Amniotic stem cell (primary cell): ENCODE data around the gene GSTA1.
"Not testable (repeated sequence)": the region's sequence is repeated elsewhere in the genome, so short reads cannot be mapped to it uniquely, and the experiment has no call there.

Experiments used
- DNase-seq: peaks from one replicate; lab custom pipeline; 2025; lab: John Stamatoyannopoulos, UW

Gene GSTA1

DNA sequence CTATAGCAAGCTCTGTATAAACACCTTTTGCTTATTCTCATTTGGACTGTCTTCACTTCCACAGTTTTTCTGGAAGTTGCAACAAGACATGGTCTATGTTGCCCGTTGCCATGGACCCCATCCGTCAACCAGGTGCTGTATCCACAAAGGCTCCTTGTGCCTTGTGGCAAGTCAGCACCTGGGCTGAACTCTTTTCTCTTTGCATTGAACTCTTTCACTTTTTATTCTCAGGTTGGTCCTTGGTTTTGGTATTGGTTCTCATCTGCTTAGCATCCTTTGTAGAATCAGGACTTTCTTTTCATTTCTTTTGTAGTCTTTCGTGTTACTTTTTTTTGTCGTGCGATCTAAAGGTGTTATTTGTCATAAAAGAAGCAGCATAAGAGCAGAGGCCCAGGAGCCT, 5.0 kb upstream of the GSTA1 start:
- no peak for DNase-seq

DNA sequence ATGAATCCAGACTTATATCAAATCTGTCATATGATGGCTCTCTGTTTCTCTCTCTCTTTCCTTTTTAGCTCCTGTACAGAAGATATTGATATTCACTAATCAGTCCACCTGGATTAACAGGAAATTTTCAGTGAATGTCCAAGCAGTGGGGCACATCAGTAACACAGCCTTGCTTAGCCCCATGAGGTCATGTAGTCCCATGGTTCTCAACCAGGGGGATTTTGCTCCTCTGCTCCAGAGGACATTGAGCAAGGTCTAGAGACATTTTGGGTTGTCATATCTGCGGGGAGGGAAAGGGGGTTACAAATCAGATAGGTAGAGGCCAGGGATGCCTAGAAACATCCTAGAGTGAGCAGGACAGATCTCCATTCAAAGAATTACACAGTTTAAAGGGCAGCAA, 810 bp downstream of the GSTA1 start:
- no peak for DNase-seq

DNA sequence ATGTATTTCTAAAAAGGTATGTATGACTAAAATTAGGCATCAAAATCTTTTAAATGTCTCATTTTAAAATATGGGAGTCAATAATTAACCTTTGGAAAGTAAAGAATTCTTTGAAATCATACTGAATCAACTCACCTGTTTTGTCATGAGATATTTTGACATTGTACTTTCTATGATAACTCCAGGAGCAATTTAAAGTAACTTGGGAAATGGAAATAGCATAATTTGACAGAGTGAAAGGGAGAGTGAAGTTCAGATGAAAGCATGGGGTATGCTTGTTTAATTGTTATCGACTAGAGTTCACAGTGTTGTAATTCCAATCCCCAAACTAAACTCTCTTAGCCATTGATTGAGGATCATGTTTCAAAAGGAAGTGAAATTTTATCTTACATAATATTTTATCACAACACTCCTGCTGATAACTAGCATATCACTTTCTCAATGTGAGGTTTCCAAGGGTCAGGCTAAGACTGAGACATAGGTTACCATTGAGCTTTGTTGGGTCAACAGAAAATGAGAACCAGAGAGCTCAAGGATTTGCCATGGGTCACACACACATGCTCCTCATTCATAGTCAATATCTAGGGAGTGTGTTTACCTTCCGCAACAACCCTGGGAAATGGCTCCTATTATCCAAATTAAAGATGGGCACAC, 2.3 kb downstream of the GSTA1 start:
- DNase-seq: no peak

DNA sequence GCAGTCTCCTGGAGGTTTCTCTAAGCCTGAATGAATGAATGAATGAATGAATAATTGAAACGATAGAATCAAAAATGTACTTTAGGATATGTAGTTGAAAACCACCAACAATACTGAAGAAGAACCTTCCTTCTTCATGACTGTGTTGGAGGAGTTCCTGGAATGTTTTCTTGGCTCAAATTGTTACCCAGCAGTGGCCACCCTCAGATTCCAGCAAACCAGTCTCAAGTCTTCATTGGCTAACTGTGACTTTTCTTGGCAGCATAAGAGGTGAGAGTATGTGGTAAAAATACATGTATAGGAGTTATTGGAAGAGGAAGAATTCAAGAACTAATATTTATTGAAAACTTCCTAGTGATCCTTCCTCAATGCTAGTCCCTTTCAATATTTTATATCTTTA, 4.3 kb downstream of the GSTA1 start:
- not testable (repeated sequence) for DNase-seq

DNA sequence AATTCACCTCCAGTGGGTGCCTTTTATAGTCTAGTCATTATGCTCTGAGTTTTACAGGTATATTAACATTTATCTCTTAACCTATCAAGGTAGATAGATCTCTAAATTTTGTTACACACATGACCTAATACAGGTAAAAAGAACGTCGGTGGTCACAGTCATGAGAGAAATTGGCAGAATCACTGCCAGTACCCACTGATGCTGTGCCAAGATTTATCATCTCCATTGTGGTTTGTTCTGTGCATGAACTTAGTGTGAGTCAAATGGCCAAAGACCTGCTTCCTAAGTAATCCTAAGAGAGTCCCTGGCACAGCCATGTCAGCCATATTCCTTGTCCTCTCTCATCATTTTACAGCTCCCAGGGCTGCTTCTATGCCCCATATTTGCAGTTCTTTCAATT, 9.2 kb downstream of the GSTA1 start:
- not testable (repeated sequence) for DNase-seq

DNA sequence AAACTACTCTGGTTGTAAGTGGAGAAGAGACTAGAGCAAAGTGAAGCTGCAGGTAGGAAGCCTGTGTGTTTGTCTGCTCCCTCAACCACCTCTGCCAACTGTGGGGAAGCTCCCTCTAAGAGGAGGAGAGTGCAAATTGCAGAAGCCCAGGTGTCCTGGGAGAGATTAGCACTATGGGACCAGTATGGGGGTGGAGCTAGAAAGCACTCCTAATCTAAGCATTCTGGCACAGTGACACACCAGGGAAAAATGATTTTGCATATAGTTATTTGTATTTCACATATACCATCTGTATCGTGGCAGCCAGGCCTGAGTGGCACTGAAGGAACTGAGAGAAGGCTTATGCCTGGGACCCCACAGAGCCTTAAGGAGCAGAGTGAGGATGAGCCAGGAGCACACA, 12.8 kb downstream of the GSTA1 start:
- DNase-seq: no peak

DNA sequence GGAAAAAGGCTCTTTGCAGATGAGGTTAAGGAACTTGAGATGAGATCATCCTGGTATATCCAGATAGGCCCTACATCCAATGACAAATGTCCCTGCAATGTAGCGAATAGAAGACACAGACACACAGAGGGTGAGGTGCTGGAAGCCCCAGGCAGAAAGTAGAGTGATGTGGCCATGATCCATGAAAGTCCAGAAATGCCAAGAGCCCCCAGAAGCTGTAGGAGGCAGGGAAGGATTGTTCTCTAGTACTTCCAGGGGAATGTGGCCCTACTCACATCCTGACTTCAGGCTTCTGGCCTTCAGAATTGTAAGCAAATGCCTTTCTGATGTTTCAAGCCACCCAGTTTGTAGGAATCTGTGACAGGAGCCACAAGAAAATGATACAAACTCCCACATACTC, 14.0 kb downstream of the GSTA1 start:
- not testable (repeated sequence) for DNase-seq

DNA sequence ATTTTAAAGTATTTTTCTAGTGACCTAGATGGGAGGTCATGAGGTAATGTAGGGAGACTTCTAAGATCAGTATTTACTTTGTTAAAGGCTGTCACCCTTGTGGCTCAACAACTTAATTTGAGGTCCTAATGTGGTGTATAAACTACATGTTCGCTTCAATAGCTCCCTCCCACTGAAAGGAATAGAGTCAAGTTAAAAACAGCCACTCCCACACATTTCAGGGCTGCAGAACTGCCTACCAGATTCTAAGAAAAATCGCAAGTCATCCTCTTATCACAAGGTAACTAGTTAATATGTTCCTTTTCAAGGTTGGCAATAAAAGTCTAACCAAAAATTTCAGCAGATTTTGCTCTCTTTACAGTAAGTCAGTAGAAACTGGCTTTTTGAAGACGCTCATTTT, 15.1 kb downstream of the GSTA1 start:
- no peak for DNase-seq

DNA sequence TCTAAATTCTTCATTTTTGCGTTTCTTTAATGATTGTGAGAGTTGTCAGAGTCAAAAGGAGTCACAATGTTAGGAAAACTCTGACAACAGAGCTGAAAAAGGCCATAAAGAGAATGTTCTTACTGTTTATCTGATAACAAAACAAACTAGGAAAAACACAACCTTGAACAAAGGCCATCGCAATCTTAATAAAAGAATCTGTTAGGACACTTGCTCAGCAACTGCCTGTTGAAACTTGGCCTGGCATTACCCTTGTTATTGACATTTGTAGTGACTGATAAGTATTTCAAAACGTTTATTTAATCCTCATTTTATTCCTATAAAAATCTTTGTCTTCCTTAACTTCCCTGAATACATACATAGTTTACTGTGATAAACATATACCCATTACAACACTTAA, 15.7 kb downstream of the GSTA1 start:
- DNase-seq: no peak

DNA sequence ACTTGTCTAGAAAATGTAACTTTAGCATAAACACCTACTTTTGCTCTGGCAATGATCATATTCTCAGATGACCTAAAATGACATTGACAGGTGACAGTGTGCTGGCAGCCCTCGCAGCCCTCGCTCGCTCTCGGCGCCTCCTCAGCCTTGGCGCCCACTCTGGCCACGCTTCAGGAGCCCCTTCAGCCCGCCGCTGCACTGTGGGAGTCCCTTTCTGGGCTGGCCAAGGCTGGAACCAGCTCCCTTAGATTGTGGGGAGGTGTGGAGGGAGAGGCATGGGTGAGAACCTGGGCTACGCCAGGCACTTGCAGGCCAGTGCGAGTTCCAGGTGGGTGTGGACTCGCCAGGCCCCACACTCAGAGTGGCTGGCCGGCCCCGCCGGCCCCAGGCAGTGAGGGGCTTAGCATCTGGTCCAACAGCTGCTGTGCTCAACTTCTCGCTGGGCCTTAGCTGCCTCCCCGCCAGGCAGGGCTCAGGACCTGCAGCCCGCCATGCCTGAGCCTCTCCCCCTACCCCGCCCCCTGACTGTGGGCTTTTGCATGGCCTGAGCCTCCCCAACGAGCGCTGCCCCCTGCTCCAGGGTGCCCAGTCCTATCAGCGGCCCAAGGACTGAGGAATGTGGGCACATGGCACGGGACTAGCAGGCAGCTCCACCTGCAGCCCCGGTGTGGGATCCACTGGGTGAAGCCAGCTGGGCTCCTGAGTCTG, 17.2 kb downstream of the GSTA1 start:
- no peak for DNase-seq

DNA sequence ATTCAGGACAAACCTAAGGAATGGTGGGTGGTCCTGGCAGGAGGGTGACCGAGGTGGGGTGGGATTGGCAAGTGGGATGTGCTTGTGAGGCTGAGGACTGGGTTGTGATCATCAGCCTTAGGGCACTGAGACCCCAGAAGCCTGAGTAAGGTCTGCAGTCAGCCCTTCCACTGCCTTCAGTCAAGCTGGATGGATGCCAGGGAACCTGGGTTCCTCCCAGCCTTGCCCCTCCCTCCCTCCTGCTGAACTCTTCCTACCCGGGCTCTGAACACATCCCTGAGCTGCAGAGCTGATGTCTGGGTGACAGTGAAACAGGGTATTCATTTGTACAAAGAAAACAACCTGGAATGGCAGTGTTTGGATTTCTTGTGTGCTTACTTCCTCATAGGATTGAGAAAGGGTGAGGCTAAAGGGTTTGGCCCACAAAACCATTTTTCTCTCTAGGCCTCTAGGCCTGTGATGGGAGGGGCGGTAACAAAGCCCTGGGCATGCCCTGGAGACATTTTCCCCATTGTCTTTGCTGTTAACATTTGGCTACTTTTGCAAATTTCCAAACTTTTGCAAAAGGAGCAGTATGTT, 20.8 kb downstream of the GSTA1 start:
- DNase-seq: not testable (repeated sequence)

DNA sequence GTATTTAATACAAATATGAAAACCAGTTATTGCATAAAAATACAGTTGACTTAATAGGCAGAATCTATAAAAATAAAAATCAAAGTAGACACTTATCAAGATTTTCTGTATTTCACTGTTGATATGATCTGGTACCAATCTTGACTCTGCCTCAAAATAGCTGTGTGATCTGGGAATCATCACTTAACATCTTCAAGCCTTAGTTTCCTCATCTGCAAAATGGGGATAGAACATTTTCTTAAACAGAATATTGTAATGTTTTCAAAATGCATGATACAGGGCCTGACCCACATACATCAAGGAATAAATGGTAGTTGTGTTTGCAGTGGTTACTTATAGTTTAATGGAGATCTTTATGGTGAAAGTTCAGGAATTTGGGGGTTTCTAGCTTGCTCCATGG, 21.4 kb downstream of the GSTA1 start:
- not testable (repeated sequence) for DNase-seq

DNA sequence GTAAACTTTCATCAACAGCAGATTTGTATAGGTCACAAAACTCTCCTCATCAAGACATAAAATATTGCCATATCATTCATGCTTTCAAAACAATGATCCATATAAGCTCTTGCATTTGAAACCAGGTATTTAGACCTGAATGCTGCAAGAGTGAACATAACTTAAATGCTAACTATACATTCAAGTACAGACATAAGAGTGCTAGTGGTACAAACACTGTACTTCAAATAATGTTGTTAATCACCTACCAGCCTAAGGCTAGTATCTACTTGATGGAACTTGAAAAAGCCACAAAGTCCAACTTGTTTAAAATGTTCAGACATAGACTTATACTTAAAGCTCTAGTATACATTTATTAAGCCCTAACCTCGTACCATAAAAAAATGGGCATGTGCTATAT, 24.4 kb downstream of the GSTA1 start:
- no peak for DNase-seq

DNA sequence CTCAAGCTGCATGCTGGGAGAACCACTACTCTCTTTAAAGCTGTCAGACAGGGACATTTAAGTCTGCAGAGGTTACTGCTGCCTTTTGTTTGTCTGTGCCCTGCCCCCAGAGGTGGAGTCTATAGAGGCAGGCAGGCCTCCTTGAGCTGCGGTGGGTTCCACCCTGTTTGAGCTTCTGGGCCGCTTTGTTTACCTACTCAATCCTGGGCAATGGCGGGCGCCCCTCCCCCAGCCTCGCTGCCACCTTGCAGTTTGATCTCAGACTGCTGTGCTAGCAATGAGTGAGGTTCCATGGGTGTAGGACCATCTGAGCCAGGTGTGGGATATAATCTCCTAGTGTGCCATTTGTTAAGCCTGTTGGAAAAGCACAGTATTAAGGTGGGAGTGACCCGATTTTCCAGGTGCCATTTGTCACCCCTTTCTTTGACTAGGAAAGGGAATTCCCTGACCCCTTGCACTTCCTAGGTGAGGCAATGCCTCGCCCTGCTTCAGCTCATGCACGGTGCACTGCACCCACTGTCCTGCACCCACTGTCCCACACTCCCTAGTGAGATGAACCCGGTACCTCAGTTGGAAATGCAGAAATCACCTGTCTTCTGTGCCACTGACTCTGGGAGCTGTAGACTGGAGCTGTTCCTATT, 26.8 kb downstream of the GSTA1 start:
- DNase-seq: not testable (repeated sequence)

DNA sequence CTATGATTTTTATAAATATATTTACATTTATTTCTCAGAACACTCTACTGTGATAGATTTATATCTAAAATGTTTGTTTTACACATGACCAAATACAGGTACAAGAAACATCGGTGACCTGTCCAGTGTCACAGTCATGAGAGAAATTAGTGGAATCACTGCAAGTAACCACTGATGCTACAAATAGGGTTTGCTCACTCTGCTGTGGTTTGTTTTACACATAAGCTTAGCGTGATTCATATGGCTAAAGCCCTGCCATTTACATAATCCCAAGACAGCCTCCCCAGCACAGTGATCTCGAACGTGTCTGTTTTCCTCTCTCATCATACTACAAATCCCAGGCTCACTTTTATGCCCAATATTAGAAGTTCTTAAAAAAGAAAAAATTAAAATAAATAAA, 34.2 kb downstream of the GSTA1 start:
- DNase-seq: not testable (repeated sequence)

DNA sequence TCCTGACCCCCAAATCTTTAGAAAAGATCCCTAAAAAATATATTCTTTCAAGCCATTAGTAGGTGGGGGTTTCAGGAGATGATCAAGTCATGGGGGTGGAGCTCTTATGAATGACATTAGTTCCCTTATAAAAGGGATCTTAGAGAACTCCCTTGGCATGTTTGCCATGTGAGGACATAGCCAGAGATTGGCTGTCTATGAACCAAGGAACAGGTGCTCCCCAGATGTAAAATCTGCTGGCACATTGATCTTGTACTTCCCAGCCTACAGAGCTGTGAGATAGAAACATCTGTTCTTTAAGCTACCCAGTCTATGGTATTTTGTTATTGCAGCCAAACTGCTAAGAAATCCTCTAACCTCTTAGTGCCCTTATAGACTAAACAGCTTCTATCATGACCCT, 36.0 kb downstream of the GSTA1 start:
- not testable (repeated sequence) for DNase-seq

DNA sequence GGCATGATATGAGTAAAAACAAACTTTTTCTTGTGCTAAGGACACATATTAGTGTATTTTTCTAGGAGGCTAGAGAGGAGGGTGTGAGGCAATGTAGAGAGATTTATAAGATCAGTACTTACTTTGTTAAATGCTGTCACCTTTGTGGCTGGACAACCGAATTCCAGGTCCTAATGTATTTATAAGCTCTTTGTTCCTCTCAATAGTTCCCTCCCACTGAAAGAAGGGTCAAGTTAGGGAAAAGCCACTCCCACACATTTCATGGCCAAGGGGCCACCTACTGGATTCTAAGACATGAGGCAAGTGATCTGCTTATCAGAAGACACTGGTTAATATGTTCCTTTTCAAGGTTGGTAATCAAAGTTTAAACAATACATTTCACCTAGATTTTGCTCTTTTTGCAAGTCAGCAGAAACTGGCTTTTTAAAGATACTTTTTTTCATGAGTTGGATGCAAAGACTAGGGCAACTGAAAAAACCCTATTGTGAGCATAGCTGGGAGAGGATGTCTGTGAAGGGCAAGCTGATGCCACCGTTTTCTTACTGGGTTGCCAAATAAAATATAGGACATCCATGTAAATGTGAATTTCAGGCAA, 40.2 kb downstream of the GSTA1 start, which contains the start of gene GSTA2:
Gene GSTA2, minus strand, starts transcription at position 154 of the 595 bp plus-strand sequence. CDS start 5,528 bp downstream, outside the sequence.
- DNase-seq: not testable (repeated sequence)

DNA sequence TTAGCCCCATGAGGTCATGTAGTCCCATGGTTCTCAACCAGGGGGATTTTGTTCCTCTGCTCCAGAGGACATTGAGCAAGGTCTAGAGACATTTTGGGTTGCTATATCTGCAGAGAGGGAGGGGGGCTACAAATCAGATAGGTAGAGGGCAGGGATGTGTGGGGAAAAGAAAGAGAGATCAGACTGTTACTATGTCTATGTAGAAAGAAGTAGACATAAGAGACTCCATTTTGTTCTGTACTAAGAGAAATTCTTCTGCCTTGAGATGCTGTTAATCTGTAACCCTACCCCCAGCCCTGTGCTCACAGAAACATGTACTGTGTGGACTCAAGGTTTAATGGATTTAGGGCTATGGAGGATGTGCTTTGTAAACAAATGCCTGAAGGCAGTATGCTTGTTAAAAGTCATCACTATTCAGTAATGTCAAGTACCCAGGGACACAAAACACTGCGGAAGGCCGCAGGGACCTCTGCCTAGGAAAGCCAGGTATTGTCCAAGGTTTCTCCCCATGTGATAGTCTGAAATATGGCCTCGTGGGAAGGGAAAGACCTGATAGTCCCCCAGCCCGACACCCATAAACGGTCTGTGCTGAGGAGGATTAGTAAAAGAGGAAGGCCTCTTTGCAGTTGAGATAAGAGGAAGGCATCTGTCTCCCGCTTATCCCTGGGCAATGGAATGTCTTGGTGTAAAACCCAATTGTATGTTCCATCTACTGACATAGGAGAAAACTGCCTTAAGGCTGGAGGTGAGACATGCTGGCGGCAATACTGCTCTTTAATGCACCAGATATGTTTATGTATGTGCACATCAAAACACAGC, 41.7 kb downstream of the GSTA1 start:
- not testable (repeated sequence) for DNase-seq

DNA sequence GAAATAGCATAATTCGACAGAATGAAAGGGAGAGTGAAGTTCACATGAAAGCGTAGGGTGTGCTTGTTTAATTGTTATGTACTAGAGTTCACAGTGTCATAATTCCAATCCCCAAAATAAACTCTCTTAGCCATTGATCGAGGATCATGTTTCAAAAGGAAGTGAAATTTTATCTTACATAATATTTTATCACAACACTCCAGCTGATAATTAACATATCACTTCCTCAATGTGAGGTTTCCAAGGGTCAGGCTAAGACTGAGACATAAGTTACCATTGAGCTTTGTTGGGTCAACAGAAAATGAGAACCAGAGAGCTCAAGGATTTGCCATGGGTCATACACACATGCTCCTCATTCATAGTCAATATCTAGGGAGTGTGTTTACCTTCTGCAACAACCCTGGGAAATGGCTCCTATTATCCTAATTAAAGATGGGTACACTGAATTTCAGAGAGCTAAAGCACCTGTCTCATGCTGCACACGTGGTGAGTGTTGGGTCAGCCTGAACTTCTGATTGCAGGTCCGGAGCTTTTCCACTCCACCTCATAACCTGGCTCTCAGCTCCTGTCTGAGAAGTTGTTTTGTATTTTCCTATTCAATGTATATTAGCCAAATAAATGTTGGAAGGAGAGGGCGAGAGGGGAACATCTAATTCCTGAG, 43.4 kb downstream of the GSTA1 start:
- no peak for DNase-seq

DNA sequence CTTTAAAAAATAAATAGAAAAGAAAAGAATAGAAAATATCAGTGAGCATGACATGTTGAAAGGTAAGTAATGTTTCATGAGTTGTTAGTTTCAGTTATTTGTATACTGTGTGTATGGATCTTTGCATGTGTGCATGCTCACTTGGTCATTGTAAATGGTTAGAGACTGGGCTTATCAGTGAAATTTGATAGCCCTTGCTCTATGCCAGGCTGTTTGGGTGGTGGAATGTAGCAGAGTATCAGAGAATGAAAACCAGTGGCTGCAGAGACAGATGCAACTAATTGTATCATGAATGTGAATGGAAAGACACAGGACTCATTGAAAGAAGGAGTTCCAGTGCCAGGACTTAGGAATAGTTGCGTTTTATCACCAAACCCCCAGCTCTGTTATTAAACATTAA, 44.5 kb downstream of the GSTA1 start:
- DNase-seq: no peak
